Fibroblast of peridontal ligament (primary cell): ENCODE results near the gene RAB27B.
A peak's percentile ranks its signal among the peaks of the same experiment; 100 is the strongest.
"Not testable (repeated sequence)": the region's sequence is repeated elsewhere in the genome, so short reads cannot be mapped to it uniquely, and the experiment has no call there.

Experiments
- DNase-seq: peaks from one replicate; pipeline ENCODE4 v3.0.0-alpha.2; 2010; ENCODE audit errors: extremely low read depth

The RAB27B gene

GRCh38 chr18:54828281-54828881, at the start of gene RAB27B:
RAB27B (plus strand) TSS chr18:54828477; CDS start chr18:54877586, 49,109 bp downstream.
- peak; percentile 77 for DNase-seq

- DNase-seq = no peak
Observed at GRCh38 chr18:54780285-54780861, 47.9 kb upstream of the RAB27B start.

GRCh38 chr18:54780970-54781369, 47.3 kb upstream of the RAB27B start:
- DNase-seq = no peak

GRCh38 chr18:54783139-54783538, 45.1 kb upstream of the RAB27B start:
- no peak for DNase-seq

GRCh38 chr18:54786206-54786605, 42.1 kb upstream of the RAB27B start:
- no peak for DNase-seq

GRCh38 chr18:54787121-54787520, 41.2 kb upstream of the RAB27B start:
- no peak for DNase-seq

GRCh38 chr18:54787616-54788015, 40.7 kb upstream of the RAB27B start:
- DNase-seq = peak; percentile 93

GRCh38 chr18:54790109-54790508, 38.2 kb upstream of the RAB27B start:
- no peak for DNase-seq

GRCh38 chr18:54791657-54792056, 36.6 kb upstream of the RAB27B start:
- DNase-seq = no peak

GRCh38 chr18:54792079-54792478, 36.2 kb upstream of the RAB27B start:
- DNase-seq = no peak

GRCh38 chr18:54794823-54795222, 33.5 kb upstream of the RAB27B start:
- DNase-seq = no peak

GRCh38 chr18:54798186-54798585, 30.1 kb upstream of the RAB27B start:
- no peak for DNase-seq

- DNase-seq = no peak
Observed at GRCh38 chr18:54801374-54801773, 26.9 kb upstream of the RAB27B start.

GRCh38 chr18:54802178-54802577, 26.1 kb upstream of the RAB27B start:
- DNase-seq = no peak

GRCh38 chr18:54802686-54803395, 25.4 kb upstream of the RAB27B start:
- DNase-seq = no peak

- peak; percentile 60 for DNase-seq
Observed at GRCh38 chr18:54805571-54806334, 22.5 kb upstream of the RAB27B start.

- peak; percentile 44 for DNase-seq
Observed at GRCh38 chr18:54806526-54806925, 21.8 kb upstream of the RAB27B start.

GRCh38 chr18:54807303-54807702, 21.0 kb upstream of the RAB27B start:
- DNase-seq = no peak

GRCh38 chr18:54810662-54811061, 17.6 kb upstream of the RAB27B start:
- DNase-seq = not testable (repeated sequence)

GRCh38 chr18:54812885-54813284, 15.4 kb upstream of the RAB27B start:
- DNase-seq = no peak

- no peak for DNase-seq
Observed at GRCh38 chr18:54813305-54813704, 15.0 kb upstream of the RAB27B start.

- DNase-seq = no peak
Observed at GRCh38 chr18:54813977-54814565, 14.2 kb upstream of the RAB27B start.
